GM12874 (cell line): Measurements from ENCODE around the gene MYCBP2.

Experiments used
- CTCF ChIP-seq: IDR thresholded peaks from 2 replicates; pipeline ENCODE4 v1.5.1; 2011; ENCODE audit warnings: low read depth, mild to moderate bottlenecking, control low read depth, low read length, moderate library complexity; ENCODE audit not compliant: insufficient read depth

MYCBP2 gene

GRCh38 chr13:77230560-77230959 is 96.3 kb downstream of the MYCBP2 start:
- TF ChIP-seq CTCF = no peak

DNA sequence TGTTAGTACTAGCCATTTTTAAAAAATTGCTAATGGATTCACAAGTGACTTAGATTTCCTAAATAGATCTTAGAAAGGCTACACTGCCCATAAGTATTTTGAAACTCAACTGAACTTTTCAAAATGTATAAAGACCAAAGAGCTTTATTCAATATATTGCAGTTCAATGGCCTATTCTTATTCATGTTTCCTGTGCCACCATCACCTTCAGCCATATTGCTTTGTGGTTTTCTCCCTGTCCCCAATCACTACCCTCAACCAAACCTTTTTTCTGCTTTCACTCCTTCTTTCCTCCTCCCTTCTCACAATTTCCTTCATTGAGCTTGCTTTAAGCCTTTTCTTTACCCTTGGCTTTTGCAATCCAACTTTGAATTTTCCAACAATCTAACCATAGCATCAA is 100.9 kb downstream of the MYCBP2 start:
- no peak for TF ChIP-seq CTCF

DNA sequence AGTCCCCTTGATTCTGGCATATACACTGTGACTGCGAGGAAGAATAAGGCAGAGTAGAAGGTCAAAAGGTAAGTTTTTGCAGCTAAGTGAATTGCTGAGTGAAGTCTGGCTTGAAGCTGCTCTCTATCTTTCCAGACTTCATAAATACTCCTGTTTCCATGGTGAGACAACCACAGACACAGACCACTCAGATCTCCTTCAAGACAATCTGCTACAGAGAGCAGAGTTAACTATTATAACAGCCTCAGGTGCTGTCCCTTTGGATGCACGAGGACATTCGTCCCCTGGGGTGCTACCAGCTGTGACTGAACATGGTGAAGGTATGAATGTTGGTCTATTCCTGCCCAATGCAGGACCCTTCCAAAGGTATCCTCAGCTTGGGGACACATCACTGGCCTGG is 104.0 kb downstream of the MYCBP2 start:
- no peak for TF ChIP-seq CTCF

DNA sequence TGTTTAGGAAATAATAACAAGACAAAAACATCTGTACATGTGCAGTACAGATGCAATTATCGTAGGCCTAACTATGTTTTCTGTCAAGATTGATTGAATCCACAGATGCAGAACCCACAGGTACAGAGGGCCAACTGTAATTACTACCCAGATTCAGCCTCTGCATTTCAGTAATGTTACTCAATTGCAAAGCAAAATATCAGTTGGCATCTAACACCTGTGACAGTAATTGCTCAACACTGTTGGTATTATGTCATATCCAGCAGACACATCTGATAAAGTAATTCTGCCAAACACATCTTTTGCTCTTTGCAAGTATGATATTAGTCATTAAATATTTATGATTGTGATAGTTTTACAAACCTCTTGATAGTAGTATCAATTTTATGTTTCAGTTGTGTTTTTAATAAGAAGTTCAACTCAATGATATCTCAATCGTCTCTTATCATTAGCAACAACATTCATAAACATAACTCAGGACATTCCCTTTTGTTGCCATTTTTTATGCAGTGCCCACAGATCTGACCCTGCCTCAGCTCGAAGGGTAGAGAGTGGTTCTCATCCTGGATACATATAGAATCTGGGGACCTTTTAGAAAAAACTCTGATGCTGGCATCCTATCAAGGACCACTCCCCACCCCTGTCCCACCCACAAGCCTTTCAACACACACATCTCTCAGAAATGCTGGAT is 104.7 kb downstream of the MYCBP2 start:
- TF ChIP-seq CTCF = no peak

- no peak for TF ChIP-seq CTCF
These were observed 107.5 kb downstream of the MYCBP2 start for GRCh38 chr13:77219401-77219800.

GRCh38 chr13:77218274-77218673 is 108.6 kb downstream of the MYCBP2 start:
- TF ChIP-seq CTCF = no peak

- no peak for TF ChIP-seq CTCF
These were observed 111.4 kb downstream of the MYCBP2 start for GRCh38 chr13:77215543-77215942.
